Stimulated activated CD8-positive, alpha-beta memory T cell treated with anti-CD3 and anti-CD28 coated beads, Interleukin-15, amount 100 ng/mL, for 1 hour (primary cell): ENCODE measurements around the gene IMPACT.

Source experiments
- DNase-seq: peaks from one replicate; pipeline ENCODE4 v3.0.0-alpha.2; 2020; ENCODE audit warnings: low read depth

Gene IMPACT

DNA sequence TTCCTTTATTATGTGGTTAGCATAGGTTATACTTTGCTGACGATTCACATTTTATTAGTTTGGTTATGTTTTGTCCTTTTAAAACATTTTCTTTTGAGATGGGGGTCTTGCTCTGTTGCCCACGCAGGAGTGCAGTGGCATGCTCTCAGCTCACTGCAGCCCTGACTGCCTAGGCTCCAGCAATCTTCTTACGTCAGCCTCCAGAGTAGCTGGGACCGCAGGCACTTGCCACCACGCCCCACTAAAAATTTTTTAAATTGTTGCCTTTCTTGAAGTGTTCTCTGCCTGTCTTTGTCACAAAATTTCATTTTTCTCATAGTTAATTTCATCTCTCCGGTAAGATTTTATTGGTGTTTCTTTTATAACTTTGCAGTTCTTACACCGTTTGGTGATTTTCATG lies 52.9 kb downstream of the IMPACT start:
- DNase-seq = no peak

DNA sequence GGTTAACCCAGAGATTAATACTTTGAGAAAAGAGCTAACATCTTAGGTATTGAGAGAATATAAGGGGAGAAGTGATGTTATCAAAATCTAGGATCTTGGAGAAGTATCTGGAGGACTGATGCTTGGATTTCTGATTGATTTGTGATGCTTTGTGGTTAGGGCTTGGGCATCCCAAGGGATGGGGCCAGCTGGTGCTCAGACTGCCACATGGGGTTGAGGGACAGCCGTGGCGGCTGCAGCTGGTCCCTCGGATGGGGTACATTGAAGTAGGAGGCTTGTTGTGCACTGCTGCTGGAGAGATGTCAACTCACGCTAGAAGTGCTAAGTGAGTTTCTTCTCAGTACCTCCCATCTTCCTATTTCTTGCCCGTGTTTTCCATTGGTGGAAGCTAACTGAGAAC lies 56.4 kb downstream of the IMPACT start:
- DNase-seq = no peak

GRCh38 chr18:24485681-24486080 lies 59.2 kb downstream of the IMPACT start:
- no peak for DNase-seq

DNA sequence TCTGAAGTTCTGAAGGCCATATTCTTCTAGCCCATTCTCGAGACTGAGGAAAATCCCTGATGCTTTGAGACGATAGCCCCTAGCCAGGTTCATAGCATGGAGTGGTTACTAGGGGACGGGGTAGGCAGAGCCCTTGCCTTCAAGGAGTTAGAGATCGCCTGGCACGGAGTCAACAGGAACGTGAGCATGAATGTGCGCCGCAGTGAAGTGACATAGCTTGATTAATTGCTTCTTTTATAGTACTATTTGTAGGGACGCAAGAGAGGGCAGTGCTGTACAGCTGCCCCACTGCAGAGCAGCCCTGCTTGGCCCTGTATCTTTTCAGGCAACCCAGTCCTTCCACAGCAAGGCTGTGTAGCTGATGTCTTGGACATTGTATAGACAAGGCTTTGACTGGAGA lies 60.2 kb downstream of the IMPACT start:
- DNase-seq = no peak

GRCh38 chr18:24488824-24489493 lies 62.5 kb downstream of the IMPACT start:
- no peak for DNase-seq

GRCh38 chr18:24490539-24490938 lies 64.1 kb downstream of the IMPACT start:
- no peak for DNase-seq

- no peak for DNase-seq
Observed at GRCh38 chr18:24491927-24492834, 65.7 kb downstream of the IMPACT start.

GRCh38 chr18:24494586-24494985 lies 68.1 kb downstream of the IMPACT start:
- no peak for DNase-seq

GRCh38 chr18:24497031-24497754 lies 70.7 kb downstream of the IMPACT start:
- DNase-seq = no peak

DNA sequence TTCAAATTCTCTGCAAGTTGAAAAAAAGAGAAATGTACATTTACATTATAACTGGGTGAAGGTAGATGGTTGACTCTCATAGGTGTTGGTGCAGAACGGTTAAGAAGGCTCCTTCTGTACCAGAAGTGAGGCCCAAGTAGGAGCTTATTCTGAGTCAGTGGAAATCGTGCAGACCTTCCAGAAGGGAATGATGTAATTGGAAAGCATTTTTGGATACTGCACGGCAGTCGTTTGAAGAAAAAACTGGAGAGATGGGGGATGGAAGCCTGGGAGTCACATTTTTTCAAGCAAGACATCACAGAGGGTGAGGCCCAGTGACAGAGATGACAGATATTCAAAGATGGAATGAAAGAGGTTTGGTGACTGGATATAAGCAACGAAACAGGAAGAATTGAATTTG lies 73.3 kb downstream of the IMPACT start:
- DNase-seq = no peak

DNA sequence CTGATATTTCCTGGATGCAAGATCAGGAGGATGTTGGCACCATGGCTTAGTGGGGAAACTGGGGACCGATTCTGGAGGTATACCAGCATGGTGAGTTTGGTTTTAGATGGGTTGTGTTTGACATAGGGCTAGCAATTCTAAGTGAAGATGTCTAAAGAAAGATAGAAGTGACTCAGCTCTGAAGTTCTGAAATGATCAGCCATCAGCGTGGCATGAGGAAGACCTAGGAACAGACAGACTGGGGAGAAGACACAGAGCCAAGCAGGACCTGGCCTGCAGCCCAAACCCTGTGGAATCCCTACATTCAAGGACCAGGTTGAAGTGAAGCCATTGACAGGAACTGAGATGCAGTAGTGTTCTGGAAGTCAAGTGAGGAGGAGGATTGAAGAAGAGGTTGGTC lies 73.7 kb downstream of the IMPACT start:
- DNase-seq = no peak

- DNase-seq = no peak
Observed at GRCh38 chr18:24500766-24501165, 74.3 kb downstream of the IMPACT start.

GRCh38 chr18:24502667-24503523 lies 76.4 kb downstream of the IMPACT start:
- DNase-seq = no peak
